Panc1 (cell line): ENCODE results near the gene SLC38A10.

Source experiments
- POLR2AphosphoS5 ChIP-seq: IDR thresholded peaks from 2 replicates; pipeline ENCODE4 v1.6.1; 2012; ENCODE audit warnings: mild to moderate bottlenecking, low read depth, low read length, moderate library complexity
- TF ChIP-seq, protein P1 (sequence below): fragments of 450-650 bp; IDR thresholded peaks from 2 replicates; pipeline ENCODE4 v1.5.1; 2017; ENCODE audit warnings: mild to moderate bottlenecking

DNA sequence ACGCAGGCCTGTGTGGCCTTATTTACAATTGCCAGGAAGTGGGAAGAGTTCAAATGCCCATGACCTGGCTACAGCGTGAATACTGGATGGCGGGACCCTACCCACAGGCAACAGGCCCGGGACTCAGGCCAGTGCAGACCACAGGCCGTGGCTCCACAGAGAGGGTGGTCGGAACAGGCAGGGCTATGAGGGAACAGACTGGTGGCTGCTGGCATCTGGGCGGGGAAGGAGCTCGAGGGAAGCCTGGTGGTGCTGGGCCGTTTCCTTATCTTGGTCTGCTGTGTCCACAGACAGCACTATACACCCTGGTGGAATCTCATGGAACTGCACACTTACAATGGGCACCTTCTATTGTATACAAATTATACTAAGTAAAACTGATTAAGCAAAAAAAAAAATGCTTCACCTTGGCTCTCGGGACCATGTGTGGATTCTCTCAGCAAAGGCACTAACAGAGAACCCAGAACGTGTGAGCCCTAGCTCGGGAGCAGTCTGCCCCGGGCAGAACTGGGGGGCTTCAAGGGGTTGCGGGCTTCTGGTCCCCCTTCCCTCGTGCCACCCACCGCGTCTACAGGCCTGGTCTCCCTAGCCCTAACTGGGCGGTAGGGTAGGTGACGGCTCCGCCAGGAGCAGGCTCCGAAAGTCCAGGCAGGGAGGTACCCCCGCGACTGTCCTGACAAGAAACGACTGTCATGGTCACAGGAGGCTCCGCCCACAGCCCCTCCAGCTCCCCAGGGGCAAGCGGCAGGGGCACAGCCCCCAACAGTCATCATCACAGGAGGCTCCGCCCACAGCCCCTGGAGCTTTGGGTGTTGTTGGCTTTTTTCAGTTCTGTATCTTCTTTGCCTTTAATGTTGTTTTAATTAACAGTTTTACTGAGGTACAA lies 94.2 kb downstream of the SLC38A10 start:
- TF ChIP-seq, protein P1, sequence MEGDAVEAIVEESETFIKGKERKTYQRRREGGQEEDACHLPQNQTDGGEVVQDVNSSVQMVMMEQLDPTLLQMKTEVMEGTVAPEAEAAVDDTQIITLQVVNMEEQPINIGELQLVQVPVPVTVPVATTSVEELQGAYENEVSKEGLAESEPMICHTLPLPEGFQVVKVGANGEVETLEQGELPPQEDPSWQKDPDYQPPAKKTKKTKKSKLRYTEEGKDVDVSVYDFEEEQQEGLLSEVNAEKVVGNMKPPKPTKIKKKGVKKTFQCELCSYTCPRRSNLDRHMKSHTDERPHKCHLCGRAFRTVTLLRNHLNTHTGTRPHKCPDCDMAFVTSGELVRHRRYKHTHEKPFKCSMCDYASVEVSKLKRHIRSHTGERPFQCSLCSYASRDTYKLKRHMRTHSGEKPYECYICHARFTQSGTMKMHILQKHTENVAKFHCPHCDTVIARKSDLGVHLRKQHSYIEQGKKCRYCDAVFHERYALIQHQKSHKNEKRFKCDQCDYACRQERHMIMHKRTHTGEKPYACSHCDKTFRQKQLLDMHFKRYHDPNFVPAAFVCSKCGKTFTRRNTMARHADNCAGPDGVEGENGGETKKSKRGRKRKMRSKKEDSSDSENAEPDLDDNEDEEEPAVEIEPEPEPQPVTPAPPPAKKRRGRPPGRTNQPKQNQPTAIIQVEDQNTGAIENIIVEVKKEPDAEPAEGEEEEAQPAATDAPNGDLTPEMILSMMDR: peak; percentile 79; the same call in 1 of the 2 replicates
- no peak for TF ChIP-seq POLR2AphosphoS5
